Common myeloid progenitor, CD34-positive (primary cell): ENCODE results near the gene NCAPH2.
"Not testable (repeated sequence)": the region's sequence is repeated elsewhere in the genome, so short reads cannot be mapped to it uniquely, and the experiment has no call there.

Experiments
- CTCF ChIA-PET: fragments of 350-600 bp; sonication (Branson Sonifier 250); formaldehyde crosslinking; loops from one replicate; lab custom pipeline; 2021; ENCODE audit warnings: antibody characterized with exemption; lab: Charles Lee
- POLR2A ChIA-PET: fragments of 350-600 bp; sonication (Branson Sonifier 250); formaldehyde crosslinking; loops from one replicate; lab custom pipeline; 2021; ENCODE audit warnings: antibody characterized with exemption; lab: Charles Lee
- DNase-seq, 3 donors: peaks; one replicate each; pipeline versions ENCODE4 v3.0.0 to v3.0.0-alpha.2; 2013
- H3K27ac ChIP-seq, 2 experiments: 1 replicate in 1 of 2; 2 replicates in 1 of 2; pipeline ENCODE4 v1.7.0; 2013; ENCODE audit warnings: inconsistent platforms in 2 of 2, low read length in 2 of 2, mild to moderate bottlenecking in 2 of 2, low read depth in 1 of 2, moderate library complexity in 1 of 2; ENCODE audit not compliant: severe bottlenecking in 2 of 2, insufficient read depth in 1 of 2, poor library complexity in 1 of 2
- H3K27me3 ChIP-seq, 5 experiments: replicated peaks in 2 of 5; 1 replicate in 3 of 5; 2 replicates in 2 of 5; pipeline versions ENCODE4 v1.6.1 to v1.7.0; 2013; ENCODE audit warnings: low read length in 4 of 5, mild to moderate bottlenecking in 2 of 5, moderate library complexity in 2 of 5, inconsistent platforms in 1 of 5; ENCODE audit not compliant: insufficient read depth in 5 of 5, control insufficient read depth in 4 of 5
- H3K36me3 ChIP-seq, 4 experiments: 1 replicate in 2 of 4; 2 replicates in 2 of 4; pipeline versions ENCODE4 v1.6.1 to v1.7.0; 2013; ENCODE audit warnings: low read length in 3 of 4, control low read depth in 1 of 4, mild to moderate bottlenecking in 1 of 4; ENCODE audit not compliant: control insufficient read depth in 4 of 4, insufficient read depth in 4 of 4
- H3K4me1 ChIP-seq, 4 experiments: 1 replicate in 3 of 4; 2 replicates in 1 of 4; pipeline versions ENCODE4 v1.6.1 to v1.7.1; 2013; ENCODE audit warnings: low read length in 3 of 4, mild to moderate bottlenecking in 3 of 4, control low read depth in 1 of 4, inconsistent platforms in 1 of 4, moderate library complexity in 1 of 4; ENCODE audit not compliant: control insufficient read depth in 4 of 4, insufficient read depth in 4 of 4; ENCODE audit errors: control extremely low read depth in 1 of 4
- H3K4me3 ChIP-seq, 7 experiments: 1 replicate in 4 of 7; 2 replicates in 3 of 7; pipeline versions ENCODE4 v1.5.1 to v1.7.0; 2013; ENCODE audit warnings: mild to moderate bottlenecking in 7 of 7, low read length in 6 of 7, moderate library complexity in 6 of 7, inconsistent platforms in 2 of 7, low read depth in 2 of 7, control low read depth in 1 of 7; ENCODE audit not compliant: insufficient read depth in 4 of 7, control insufficient read depth in 1 of 7; ENCODE audit errors: extremely low read depth in 1 of 7
- H3K9me3 ChIP-seq, 5 experiments: 1 replicate in 4 of 5; 2 replicates in 1 of 5; pipeline versions ENCODE4 v1.6.1 to v1.7.1; 2013; ENCODE audit warnings: low read length in 4 of 5, mild to moderate bottlenecking in 2 of 5, inconsistent platforms in 1 of 5, low read depth in 1 of 5, moderate library complexity in 1 of 5; ENCODE audit not compliant: control insufficient read depth in 4 of 5, insufficient read depth in 2 of 5; ENCODE audit errors: control extremely low read depth in 1 of 5
- WGBS: methylation state at CpG from one replicate; pipeline ENCODE4 v1.1.5; 2013; ENCODE audit not compliant: insufficient coverage; 5-methylcytosine and 5-hydroxymethylcytosine counted together

The NCAPH2 gene

DNA sequence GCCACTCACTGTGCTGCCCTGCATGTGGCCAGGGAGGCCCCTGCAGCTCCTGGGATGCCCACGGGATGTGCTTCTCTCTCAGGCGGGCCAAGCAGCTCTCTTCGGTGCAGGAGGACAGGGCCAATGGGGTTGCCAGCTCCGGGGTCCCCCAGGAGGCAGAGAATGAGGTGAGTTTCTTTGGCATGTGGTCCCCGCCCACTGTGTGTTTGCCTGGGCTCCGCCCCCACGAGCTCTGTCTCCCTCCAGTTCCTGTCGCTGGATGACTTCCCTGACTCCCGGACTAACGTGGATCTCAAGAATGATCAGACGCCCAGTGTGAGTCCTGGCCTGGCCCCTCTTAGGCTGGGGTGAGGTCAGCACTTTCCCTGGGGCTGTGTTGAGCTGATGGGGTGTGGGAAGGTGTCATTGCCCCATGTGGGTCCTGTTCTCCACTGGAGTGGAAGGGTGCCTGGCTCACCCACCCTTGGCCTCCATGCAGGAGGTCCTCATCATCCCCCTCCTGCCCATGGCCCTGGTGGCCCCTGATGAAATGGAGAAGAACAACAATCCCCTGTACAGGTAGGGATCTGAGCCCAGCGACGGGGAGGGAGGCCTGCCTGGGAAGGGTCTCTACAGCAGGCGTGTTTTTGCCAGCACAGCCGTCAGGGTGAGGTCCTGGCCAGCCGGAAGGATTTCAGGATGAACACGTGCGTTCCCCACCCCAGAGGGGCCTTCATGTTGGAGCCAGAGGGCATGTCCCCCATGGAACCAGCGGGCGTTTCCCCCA is 9.7 kb downstream of the NCAPH2 start:
- Histone ChIP-seq H3K4me1 (no peaks in the 10 kb centered on the region), H3K27me3 (no peaks in the 10 kb centered on the region), H3K27ac (no peak overlapping the region), H3K36me3 (peaks cover 1 to 70% (median 40%) of the 10 kb centered on the region in 4 experiments), H3K4me3 (no peak overlapping the region), H3K9me3 (no peaks in the 10 kb centered on the region)
- ChIA-PET CTCF (interaction anchor here (1.2 to 1.6 kb wide), 2 partner anchors 21 to 48 kb away, joined by 4 read pairs; no protein-coding TSS in a partner anchor), POLR2A (interaction anchor here (0.7 kb wide), 1 partner anchor 11 kb away, joined by 3 read pairs; no protein-coding TSS in a partner anchor)
- no peak for DNase-seq
- WGBS: 97% methylated on average over 17 of the region's 20 CpGs

DNA sequence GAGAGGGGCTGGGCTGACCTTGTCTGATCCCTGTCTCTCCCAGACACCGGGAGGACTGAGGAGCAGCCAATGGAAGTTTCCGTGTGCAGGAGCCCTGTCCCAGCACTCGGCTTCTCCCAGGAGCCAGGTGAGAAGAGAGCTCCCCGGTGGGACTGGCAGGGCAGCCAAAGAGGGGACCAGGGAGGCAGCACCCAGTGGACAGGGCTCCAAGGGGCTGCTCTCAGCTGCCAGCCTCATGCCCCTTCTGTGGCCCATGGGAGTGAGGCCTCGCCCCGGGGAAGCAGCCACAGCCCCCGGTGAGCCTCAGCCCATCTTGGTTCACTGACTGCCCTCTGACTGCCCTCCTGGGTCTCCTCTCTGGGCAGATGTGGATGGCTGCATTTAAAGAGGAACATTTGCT is 10.6 kb downstream of the NCAPH2 start:
- no peaks in the 10 kb centered on the region for H3K9me3 ChIP-seq
- no peak overlapping the region for H3K27ac ChIP-seq
- no peaks in the 10 kb centered on the region for H3K4me1 ChIP-seq
- no peak for DNase-seq
- CTCF ChIA-PET: interaction anchor here (1.6 kb wide), 1 partner anchor 22 kb away, joined by 4 read pairs; no protein-coding TSS in a partner anchor
- 95% methylated on average over 7 of the region's 7 CpGs for WGBS
- H3K36me3 ChIP-seq: peaks cover 2 to 79% (median 46%) of the 10 kb centered on the region in 4 experiments
- POLR2A ChIA-PET: no interaction called here
- no peak overlapping the region for H3K4me3 ChIP-seq
- H3K27me3 ChIP-seq: no peaks in the 10 kb centered on the region

DNA sequence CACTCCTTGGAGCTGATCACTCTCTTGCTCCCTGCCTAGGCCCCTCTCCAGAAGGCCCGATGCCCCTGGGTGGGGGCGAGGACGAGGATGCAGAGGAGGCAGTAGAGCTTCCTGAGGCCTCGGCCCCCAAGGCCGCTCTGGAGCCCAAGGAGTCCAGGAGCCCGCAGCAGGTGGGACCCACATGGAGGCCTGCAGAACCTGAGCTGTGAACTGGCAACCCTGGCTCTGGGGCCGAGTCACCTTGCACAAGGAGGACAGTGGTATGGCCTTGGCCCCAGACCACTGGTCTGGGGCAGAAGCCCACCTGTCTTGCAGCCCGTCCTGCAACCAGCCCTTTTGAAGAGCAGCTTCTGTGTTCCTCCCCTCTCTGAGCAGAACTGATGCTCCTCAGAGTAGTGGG is 11.1 kb downstream of the NCAPH2 start:
- WGBS: 97% methylated on average over 8 of the region's 8 CpGs
- ChIA-PET POLR2A (no interaction called here), CTCF (no interaction called here)
- peaks cover 0 to 4% (median 2%) of the 10 kb centered on the region in 4 experiments for H3K4me1 ChIP-seq
- DNase-seq: no peak
- H3K4me3 ChIP-seq: no peak overlapping the region
- H3K27ac ChIP-seq: no peak overlapping the region
- no peaks in the 10 kb centered on the region for H3K27me3 ChIP-seq
- H3K9me3 ChIP-seq: no peaks in the 10 kb centered on the region
- peaks cover 2 to 82% (median 50%) of the 10 kb centered on the region in 4 experiments for H3K36me3 ChIP-seq

DNA sequence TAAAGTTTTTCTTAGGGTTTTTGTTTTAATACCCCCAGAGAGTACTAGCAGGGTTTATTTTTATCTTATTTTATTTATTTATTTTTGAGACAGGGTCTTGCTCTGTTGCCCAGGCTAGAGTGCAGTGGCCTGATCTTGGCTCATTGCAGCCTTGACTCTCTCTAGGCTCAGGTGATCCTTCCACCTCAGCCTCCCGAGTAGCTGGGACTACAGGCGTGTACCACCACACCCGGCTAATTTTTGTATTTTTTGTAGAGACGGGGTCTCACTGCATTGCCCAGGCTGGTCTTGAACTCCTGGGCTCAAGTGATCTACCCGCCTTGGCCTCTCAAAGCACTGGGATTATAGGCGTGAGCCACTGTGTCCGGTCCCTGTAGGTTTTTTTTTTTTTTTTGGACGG is 12.2 kb downstream of the NCAPH2 start:
- DNase-seq, H3K27ac ChIP-seq, POLR2A ChIA-PET, H3K9me3 ChIP-seq, CTCF ChIA-PET, H3K4me3 ChIP-seq, H3K27me3 ChIP-seq: not testable (repeated sequence)
- WGBS: 98% methylated on average over 7 of the region's 8 CpGs
- Histone ChIP-seq H3K4me1 (peaks cover 2 to 13% (median 12%) of the 10 kb centered on the region in 4 experiments), H3K36me3 (peaks cover 2 to 75% (median 51%) of the 10 kb centered on the region in 4 experiments)

DNA sequence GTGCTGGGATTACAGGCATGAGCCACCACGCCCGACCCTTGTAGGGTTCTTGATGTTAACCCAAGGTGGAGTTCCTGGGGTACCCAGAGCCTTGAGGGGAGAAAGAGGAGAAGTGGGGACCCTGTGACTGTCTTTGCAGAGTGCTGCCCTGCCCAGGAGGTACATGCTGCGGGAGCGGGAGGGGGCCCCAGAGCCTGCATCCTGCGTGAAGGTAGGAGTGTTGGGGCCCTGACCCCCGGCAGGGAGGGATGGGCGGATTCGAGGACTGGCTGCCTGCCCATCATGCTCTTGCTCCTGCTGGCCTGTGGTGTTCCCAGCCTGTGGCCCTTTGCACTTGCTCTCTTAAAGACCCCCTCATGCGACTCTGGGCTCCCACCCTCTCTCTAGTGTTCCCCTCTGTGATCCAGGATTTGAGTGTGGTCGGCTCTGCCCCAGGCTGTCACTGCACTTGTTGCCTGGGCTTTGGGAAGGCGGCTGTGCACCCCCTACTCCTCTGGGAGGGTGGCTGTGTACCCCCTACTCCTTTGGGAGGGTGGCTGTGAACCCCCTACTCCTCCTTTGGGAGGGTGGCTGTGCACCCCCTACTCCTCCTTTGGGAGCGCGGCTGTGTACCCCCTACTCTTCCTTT is 12.9 kb downstream of the NCAPH2 start:
- POLR2A ChIA-PET: interaction anchor here (1.4 kb wide), 1 partner anchor 13 kb away, joined by 5 read pairs; the partner anchor contains the start of genes LMF2 and NCAPH2
- Histone ChIP-seq H3K4me3 (no peak overlapping the region), H3K9me3 (no peaks in the 10 kb centered on the region), H3K27me3 (no peaks in the 10 kb centered on the region), H3K27ac (no peak overlapping the region), H3K36me3 (peaks cover 2 to 71% (median 51%) of the 10 kb centered on the region in 4 experiments), H3K4me1 (peaks cover 2 to 15% (median 14%) of the 10 kb centered on the region in 4 experiments)
- CTCF ChIA-PET: no interaction called here
- no peak for DNase-seq
- WGBS: 98% methylated on average over 12 of the region's 13 CpGs

DNA sequence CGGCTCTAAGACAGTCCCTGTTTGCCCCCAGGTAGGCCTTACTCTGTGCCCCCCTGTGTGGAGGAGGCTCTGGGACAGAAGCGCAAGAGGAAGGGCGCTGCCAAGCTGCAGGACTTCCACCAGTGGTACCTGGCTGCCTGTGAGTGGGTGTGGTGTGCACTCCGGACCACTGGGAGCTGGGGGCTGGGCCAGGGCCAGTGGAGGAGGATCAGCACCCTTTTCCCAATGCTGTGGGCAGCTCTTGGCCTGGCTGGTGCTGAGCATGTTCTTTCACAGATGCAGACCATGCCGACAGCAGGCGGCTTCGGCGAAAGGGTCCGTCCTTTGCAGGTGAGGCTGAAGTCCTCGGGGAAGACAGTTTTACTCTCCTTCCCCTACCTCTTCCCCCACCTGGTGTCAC is 13.7 kb downstream of the NCAPH2 start:
- peaks cover 2 to 22% (median 19%) of the 10 kb centered on the region in 4 experiments for H3K4me1 ChIP-seq
- ChIA-PET POLR2A (interaction anchor here (1.4 kb wide), 1 partner anchor 13 kb away, joined by 5 read pairs; the partner anchor contains the start of genes LMF2 and NCAPH2), CTCF (no interaction called here)
- H3K9me3 ChIP-seq: no peaks in the 10 kb centered on the region
- WGBS: 98% methylated on average over 9 of the region's 10 CpGs
- no peak overlapping the region for H3K27ac ChIP-seq
- no peak overlapping the region for H3K4me3 ChIP-seq
- no peaks in the 10 kb centered on the region for H3K27me3 ChIP-seq
- no peak for DNase-seq
- peaks cover 2 to 66% (median 49%) of the 10 kb centered on the region in 4 experiments for H3K36me3 ChIP-seq
